Activated gamma-delta T cell treated with Interleukin-2 at 50 U/mL for 16 hours (primary cell): ENCODE measurements around the gene CSNK1G2.

Experiments
- DNase-seq: peaks from one replicate; pipeline ENCODE4 v3.0.0-alpha.2; 2020

The CSNK1G2 gene

GRCh38 chr19:1920644-1921043 lies 20.3 kb upstream of the CSNK1G2 start:
- no peak for DNase-seq

- no peak for DNase-seq
Observed at GRCh38 chr19:1921326-1921725, 19.6 kb upstream of the CSNK1G2 start.

- DNase-seq, result no peak
Observed at GRCh38 chr19:1921825-1922224, 19.1 kb upstream of the CSNK1G2 start.

- DNase-seq, result no peak
Observed at GRCh38 chr19:1922803-1923202, 18.2 kb upstream of the CSNK1G2 start.

- DNase-seq, result no peak
Observed at GRCh38 chr19:1923319-1923718, 17.7 kb upstream of the CSNK1G2 start.

GRCh38 chr19:1924320-1924961 lies 16.5 kb upstream of the CSNK1G2 start:
- no peak for DNase-seq

GRCh38 chr19:1925544-1925943 lies 15.4 kb upstream of the CSNK1G2 start:
- no peak for DNase-seq

GRCh38 chr19:1929021-1929742 lies 11.8 kb upstream of the CSNK1G2 start:
- DNase-seq, result peak; percentile 87

- DNase-seq, result no peak
Observed at GRCh38 chr19:1931445-1931844, 9.5 kb upstream of the CSNK1G2 start.

GRCh38 chr19:1932395-1932794 lies 8.6 kb upstream of the CSNK1G2 start:
- DNase-seq, result no peak

- no peak for DNase-seq
Observed at GRCh38 chr19:1933244-1933643, 7.7 kb upstream of the CSNK1G2 start.

- no peak for DNase-seq
Observed at GRCh38 chr19:1933942-1934341, 7.0 kb upstream of the CSNK1G2 start.

- no peak for DNase-seq
Observed at GRCh38 chr19:1935484-1936208, 5.3 kb upstream of the CSNK1G2 start.

- no peak for DNase-seq
Observed at GRCh38 chr19:1936430-1936829, 4.5 kb upstream of the CSNK1G2 start.

GRCh38 chr19:1936916-1937610 lies 3.9 kb upstream of the CSNK1G2 start:
- no peak for DNase-seq

GRCh38 chr19:1938071-1938470 lies 2.9 kb upstream of the CSNK1G2 start:
- DNase-seq, result no peak

GRCh38 chr19:1942078-1942933 lies 1.3 kb downstream of the CSNK1G2 start:
- peak; percentile 77 for DNase-seq

GRCh38 chr19:1942934-1943555 lies 2.1 kb downstream of the CSNK1G2 start:
- no peak for DNase-seq

GRCh38 chr19:1943661-1944087 lies 2.7 kb downstream of the CSNK1G2 start:
- no peak for DNase-seq

GRCh38 chr19:1944088-1944915 lies 3.3 kb downstream of the CSNK1G2 start:
- no peak for DNase-seq
